Caki2 (cell line): Measurements from ENCODE around the gene STAB1. TPM values are rescaled to one million over a fixed set of nuclear protein-coding genes. Genes with fewer than 3 reads are reported as not detected.

Experiments
- DNase-seq: peaks from one replicate; pipeline ENCODE4 v3.0.0-alpha.2; 2015; ENCODE audit warnings: low read depth
- in situ Hi-C: cut with HindIII; loops from 2 replicates; pipeline ENCODE4 v1.10.0; 2016; ENCODE audit warnings: low sequenced_read_pairs, low pct_unique_long_range_greater_than_20kb, mixed read lengths
- total RNA-seq: library from RNA; depleted of rRNA; stranded (reverse); fragments of >200 nt; shearing (Covaris generic); gene quantifications from 2 replicates; pipeline ENCODE4 v1.2.3, GENCODE V29; 2014; ENCODE audit warnings: low replicate concordance

Gene STAB1
- total RNA-seq, 1 experiment from 2014 or later: not detected

GRCh38 chr3:52458031-52458760 lies 36.9 kb upstream of the STAB1 start:
- no peak for DNase-seq
- in situ Hi-C loops: no loop called here

GRCh38 chr3:52458770-52459545 lies 36.2 kb upstream of the STAB1 start:
- in situ Hi-C loops: no loop called here
- DNase-seq: no peak

- in situ Hi-C loops: no loop called here
- no peak for DNase-seq
Observed at GRCh38 chr3:52461874-52462273, 33.3 kb upstream of the STAB1 start.

GRCh38 chr3:52463416-52463815 lies 31.7 kb upstream of the STAB1 start:
- DNase-seq: no peak
- in situ Hi-C loops: no loop called here

GRCh38 chr3:52468336-52468735 lies 26.8 kb upstream of the STAB1 start:
- DNase-seq: no peak
- in situ Hi-C loops: no loop called here

GRCh38 chr3:52469001-52469400 lies 26.1 kb upstream of the STAB1 start:
- no peak for DNase-seq
- in situ Hi-C loops: no loop called here

- in situ Hi-C loops: no loop called here
- no peak for DNase-seq
Observed at GRCh38 chr3:52470920-52471319, 24.2 kb upstream of the STAB1 start.

GRCh38 chr3:52471371-52472238 lies 23.5 kb upstream of the STAB1 start:
- no peak for DNase-seq
- in situ Hi-C loops: no loop called here

- DNase-seq: no peak
- in situ Hi-C loops: no loop called here
Observed at GRCh38 chr3:52472239-52473000, 22.7 kb upstream of the STAB1 start.

GRCh38 chr3:52473026-52473425 lies 22.1 kb upstream of the STAB1 start:
- in situ Hi-C loops: no loop called here
- no peak for DNase-seq

- no peak for DNase-seq
- in situ Hi-C loops: no loop called here
Observed at GRCh38 chr3:52477076-52477795, 17.9 kb upstream of the STAB1 start.

- no peak for DNase-seq
- in situ Hi-C loops: no loop called here
Observed at GRCh38 chr3:52477796-52478095, 17.4 kb upstream of the STAB1 start.

GRCh38 chr3:52479037-52479876 lies 15.9 kb upstream of the STAB1 start:
- no peak for DNase-seq
- in situ Hi-C loops: no loop called here

- in situ Hi-C loops: no loop called here
- DNase-seq: no peak
Observed at GRCh38 chr3:52479877-52480575, 15.1 kb upstream of the STAB1 start.

- DNase-seq: no peak
Observed at GRCh38 chr3:52480768-52481715, 14.1 kb upstream of the STAB1 start.

More at GRCh38 chr3:52480768-52481715, 14.1 kb upstream of the STAB1 start:
- in situ Hi-C loops: no loop called here
